HG03135 (cell line): ENCODE measurements around the gene DYDC1.
A peak's percentile ranks its signal among the peaks of the same experiment; 100 is the strongest.
"Not testable (repeated sequence)": the region's sequence is repeated elsewhere in the genome, so short reads cannot be mapped to it uniquely, and the experiment has no call there.

Source experiments
- ATAC-seq: cut with Tn5 transposase; IDR thresholded peaks from one replicate; pipeline ENCODE4 v1.9.1; 2021; ENCODE audit warnings: mild to moderate bottlenecking, moderate library complexity; ENCODE audit not compliant: unreplicated experiment

DYDC1 gene

DNA sequence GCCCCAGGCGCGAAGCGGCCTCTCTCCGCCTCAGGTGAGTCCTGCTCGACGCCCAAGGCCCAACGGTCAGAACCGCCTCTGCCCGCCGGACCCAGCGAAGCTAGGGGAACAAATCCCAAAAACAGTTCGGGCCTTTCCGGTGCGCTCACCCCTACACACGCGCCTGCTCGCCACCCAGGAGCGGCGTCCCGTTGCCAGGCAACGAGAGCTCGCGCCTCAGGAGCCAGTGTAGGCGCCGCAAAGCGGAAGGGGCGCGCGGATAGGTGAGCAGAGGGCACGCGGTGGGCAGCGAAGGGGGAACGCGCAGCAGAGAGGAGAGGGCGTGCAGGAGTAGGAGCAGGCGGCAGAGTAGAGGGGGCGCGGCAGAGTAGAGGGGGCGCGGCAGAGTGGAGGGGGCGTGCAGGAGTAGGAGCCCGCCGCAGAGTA is at the start of gene DYDC1, which contains the start of gene DYDC2:
TSS of gene DYDC1 (minus strand) at position 193 of the 426 bp plus-strand sequence. CDS start 4,154 bp downstream, outside the sequence.
TSS of gene DYDC2 (plus strand) at position 219 of the 426 bp plus-strand sequence. CDS start 5,663 bp downstream, outside the sequence.
- ATAC-seq = peak; percentile 85

DNA sequence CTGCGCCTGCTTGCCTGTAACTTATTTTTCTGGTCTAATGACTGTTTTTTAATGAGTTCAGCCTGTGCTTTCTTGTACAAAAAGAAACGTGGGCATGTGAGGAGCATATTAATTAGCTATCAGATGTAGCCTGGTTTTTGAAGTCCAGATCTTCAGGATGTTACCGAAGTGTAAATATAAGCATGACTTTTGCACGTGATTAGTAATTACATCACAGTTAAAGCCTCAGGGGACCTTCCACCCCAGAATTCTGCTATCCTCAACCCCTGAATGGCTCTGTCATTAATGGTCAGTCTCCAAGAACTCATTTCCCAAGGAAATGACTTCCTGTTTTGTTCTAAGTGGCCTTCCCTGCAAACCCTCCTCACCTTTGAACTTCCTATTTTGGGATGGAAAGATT is 49.6 kb upstream of the DYDC1 start:
- ATAC-seq = no peak

- no peak for ATAC-seq
These were observed 49.1 kb upstream of the DYDC1 start for GRCh38 chr10:80405626-80406025.

DNA sequence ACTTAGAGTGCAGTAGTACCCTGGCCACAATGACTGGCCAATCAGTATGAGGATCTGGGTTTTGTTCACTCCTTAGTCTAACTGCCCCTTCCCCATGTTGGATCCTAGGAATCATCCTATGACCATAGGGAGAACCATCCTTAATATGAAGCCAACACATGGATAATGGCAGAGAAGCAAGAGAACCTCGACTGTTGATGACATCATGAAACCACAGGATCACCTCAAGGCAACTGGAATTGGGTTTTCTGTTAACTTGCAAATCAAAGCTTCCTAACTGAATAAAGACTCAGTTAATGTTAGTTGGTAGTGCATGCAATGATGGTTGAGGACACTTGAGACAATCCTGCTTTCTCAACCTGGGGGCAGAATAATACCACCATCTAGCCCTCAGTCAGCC is 48.5 kb upstream of the DYDC1 start:
- ATAC-seq = no peak

- ATAC-seq = no peak
These were observed 43.7 kb upstream of the DYDC1 start for GRCh38 chr10:80400136-80400804.

GRCh38 chr10:80397014-80397413 is 40.5 kb upstream of the DYDC1 start:
- ATAC-seq = no peak

- ATAC-seq = no peak
These were observed 37.9 kb upstream of the DYDC1 start for GRCh38 chr10:80394358-80394916.

- ATAC-seq = no peak
These were observed 35.7 kb upstream of the DYDC1 start for GRCh38 chr10:80392250-80392649.

DNA sequence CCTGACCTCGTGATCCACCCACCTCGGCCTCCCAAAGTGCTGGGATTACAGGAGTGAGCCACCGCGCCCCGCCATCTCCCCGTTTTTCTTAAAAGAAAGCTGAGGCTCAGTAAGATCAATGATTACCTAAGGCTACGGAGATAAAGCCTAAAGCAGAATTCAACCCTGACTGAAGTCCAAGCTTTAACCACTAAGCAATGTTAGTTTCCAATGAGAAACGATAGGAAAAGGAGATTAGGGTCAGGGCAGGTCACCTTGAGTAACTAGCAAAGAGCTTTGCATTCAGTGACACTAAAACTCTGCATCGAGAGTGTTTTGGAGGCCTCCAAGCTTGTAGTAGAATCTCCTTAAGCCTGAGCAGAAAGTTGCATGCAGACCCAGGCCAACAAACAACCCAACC is 34.2 kb upstream of the DYDC1 start:
- ATAC-seq = no peak

GRCh38 chr10:80382989-80383388 is 26.4 kb upstream of the DYDC1 start:
- ATAC-seq = peak; percentile 69

DNA sequence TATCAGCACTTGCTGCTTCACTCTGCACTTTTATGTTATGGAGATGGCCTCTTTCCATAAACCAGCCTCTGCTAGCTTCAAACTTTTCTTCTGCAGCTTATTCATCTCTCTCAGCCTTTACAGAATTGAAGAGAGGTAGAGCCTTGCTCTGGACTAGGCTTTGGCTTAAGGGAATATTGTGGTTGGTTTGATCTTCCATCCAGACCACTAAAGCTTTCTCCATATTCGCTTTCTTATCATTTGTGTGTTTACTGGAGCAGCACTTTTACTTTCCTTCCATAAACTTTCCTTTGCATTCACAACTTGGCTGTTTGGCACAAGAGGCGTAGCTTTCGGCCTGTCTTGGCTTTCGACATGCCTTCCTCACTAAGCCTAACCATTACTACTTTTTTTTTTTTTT is 23.6 kb upstream of the DYDC1 start:
- no peak for ATAC-seq

DNA sequence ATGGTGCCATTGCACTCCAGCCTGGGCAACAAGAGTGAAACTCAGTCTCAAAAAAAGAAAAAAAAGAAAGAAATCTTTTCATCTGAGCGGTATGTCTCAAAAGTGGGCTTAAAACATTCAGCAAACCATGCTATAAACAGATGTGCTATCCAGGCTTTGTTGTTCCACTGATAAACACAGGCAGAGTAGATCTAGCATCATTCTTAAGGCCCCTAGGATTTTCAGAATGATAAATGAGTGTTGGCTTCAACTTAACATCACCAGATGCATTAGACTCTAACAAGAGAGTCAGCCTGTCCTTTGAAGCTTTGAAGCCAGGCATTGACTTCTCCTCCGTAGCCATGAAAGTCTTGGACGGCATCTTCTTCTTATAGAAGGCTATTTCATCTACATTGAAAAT is 23.1 kb upstream of the DYDC1 start:
- ATAC-seq = no peak

DNA sequence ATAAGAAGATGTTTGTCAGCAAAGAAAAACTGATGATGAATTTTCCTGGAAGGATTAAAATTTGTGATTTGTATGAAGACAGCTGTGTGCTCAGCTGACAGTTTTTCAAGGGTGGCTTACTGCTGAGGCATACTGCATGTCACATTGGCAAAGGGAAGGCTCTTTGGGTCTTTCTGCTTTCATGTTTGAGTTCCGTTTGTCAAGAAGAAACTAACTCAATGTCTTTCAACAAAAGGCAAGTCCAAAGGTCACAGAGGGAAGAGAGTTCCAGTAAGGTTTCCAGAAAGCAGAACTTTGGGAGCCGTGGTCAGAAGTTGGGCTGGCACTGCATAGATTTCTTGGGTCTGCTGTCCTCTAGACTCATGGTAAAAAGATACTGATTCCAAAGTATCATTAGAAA is 16.9 kb upstream of the DYDC1 start:
- ATAC-seq = no peak

DNA sequence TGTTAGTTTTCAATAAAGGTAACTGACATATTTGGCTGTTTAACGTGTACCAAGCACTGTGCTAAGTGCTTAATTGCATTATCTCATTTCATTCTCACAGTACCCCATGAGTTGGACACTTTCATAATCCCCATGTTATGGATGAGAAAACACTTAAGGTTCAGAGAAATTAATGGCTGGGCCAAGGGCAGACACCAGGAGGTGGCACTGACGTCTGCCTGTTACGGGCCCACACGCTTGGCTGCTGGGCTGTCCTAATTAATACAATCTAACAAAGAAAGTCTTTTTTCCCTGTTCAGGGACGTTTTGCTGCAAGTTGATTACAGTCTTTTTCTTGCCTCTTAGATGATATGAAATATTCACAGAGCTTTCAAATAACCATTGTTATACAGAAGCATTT is 16.1 kb upstream of the DYDC1 start:
- no peak for ATAC-seq

GRCh38 chr10:80371467-80371866 is 14.9 kb upstream of the DYDC1 start:
- no peak for ATAC-seq

DNA sequence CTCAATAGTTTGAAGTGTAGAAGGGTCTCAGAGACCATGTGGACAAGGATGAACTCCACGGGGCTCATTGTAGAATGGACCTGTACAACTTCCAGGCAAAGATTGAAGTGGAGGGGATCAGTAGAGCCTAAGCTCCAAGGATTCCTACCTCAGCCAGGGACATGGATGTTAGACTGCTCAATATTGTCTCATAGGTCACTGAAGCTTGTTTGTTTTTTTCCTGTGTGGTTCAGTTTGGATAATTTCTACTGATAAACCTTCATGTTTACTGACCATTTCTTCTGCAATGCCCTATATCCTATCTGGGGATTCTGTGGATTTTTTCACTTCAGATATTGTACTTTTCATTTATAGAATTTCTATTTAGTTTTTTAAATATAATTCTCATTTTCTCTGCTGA is 9.0 kb upstream of the DYDC1 start:
- ATAC-seq = no peak

DNA sequence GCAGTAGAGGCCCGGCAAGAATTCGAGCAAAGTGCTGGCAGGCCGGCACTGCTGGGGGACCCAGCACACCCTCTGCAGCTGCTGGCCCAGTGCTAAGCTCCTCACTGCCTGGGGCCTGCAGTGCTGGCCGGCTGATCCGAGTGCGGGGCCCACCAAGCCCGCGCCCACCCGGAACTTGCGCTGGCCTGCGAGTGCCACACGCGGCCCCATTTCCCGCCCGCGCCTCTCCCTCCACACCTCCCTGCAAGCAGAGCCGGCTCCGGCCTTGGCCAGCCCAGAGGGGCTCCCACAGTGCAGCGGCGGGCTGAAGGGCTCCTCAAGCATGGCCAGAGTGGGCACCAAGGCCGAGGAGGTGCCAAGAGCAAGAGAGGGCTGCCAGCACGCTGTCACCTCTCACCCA is 3.1 kb upstream of the DYDC1 start:
- no peak for ATAC-seq

DNA sequence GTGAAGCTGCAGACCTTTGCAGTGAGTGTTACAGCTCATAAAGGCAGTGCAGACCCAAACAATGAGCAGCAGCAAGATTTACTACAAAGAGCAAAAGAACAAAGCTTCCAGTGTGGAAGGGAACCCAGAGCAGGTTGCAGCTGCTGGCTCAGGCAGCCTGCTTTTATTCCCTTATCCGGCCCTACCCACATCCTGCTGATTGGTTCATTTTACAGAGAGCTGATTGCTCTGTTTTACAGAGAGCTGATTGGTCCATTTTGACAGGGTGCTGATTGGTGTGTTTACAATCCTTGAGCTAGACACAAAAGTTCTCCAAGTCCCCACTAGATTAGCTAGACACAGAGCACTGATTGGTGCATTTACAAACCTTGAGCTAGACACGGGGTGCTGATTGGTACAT is 2.4 kb upstream of the DYDC1 start:
- ATAC-seq = not testable (repeated sequence)

GRCh38 chr10:80357851-80358125 is 1.2 kb upstream of the DYDC1 start:
- no peak for ATAC-seq

DNA sequence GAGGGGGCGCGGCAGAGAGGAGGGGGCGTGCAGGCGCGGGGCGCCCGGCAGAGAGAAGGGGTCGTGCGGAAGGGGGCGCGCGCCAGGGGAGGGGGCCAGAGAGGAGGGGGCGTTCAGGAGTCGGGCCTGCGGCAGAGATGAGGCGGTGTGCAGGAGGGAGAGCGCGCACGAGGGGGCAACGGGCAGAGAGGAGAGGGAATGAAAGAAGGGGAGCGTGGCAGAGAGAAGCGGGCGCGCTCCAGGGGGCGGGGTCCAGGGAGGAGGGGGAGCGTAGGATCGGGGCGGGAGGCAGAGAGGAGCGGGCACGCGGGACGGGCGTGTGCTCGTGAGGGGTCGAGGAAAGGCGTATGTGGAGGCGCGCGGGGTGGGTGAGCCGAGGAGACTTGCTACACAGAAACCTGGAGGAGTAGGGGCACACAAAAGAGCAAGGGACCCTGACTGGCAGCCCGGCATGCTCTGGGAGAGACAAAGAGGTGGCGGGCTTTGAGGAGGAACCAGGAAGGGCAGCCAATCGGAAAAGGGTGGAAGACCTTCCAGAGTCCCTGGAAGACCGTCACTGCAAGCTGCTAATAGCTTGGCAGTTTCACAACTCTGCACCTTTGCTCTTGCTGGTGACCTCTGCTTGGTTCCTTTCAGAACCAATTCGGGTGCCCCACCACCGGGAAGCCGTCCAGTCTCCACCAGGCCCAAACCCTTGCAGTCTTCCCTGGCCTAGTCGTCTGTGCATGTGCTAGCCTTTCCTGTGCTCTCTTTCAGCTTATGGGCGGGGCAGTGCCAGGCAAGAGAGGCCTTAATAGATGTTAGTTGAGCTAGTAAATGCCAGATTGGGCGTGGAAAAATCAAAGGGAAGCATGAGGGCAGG is 665 bp upstream of the DYDC1 start:
- ATAC-seq = no peak

- no peak for ATAC-seq
These were observed 5.3 kb downstream of the DYDC1 start for GRCh38 chr10:80351220-80351619.

- no peak for ATAC-seq
These were observed 6.3 kb downstream of the DYDC1 start for GRCh38 chr10:80350251-80350650.
